ENCODE measurements around the gene LRRC4.

LRRC4 gene

DNA sequence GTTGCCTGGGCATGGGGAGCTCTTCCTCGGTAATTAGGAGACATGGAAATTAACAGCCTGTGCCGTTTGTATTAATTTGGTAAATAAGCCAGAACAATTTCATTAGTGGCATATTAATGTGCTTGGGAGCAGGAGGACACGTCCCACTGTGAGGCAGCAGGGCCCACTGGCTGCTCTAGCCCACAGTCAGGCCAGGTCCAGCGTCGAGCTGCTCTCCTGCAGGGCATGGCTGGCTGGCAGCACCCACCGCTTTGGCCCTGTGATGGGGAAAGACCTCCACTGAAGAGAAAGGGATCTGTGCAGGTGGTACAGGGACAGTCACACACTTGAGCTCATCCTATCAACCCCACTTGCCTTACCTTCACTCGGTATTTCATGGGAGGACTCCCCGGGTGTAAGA is 37.5 kb upstream of the LRRC4 start:
- no peaks in the 10 kb centered on the region for H3K79me2 ChIP-seq
- H3K9ac ChIP-seq = no peak overlapping the region
- H3K27me3 ChIP-seq (ENCODE audit: control insufficient read depth, insufficient read depth, low read length) = no peaks in the 10 kb centered on the region
- H3K27ac ChIP-seq = no peak overlapping the region
- TF ChIP-seq, protein P1, sequence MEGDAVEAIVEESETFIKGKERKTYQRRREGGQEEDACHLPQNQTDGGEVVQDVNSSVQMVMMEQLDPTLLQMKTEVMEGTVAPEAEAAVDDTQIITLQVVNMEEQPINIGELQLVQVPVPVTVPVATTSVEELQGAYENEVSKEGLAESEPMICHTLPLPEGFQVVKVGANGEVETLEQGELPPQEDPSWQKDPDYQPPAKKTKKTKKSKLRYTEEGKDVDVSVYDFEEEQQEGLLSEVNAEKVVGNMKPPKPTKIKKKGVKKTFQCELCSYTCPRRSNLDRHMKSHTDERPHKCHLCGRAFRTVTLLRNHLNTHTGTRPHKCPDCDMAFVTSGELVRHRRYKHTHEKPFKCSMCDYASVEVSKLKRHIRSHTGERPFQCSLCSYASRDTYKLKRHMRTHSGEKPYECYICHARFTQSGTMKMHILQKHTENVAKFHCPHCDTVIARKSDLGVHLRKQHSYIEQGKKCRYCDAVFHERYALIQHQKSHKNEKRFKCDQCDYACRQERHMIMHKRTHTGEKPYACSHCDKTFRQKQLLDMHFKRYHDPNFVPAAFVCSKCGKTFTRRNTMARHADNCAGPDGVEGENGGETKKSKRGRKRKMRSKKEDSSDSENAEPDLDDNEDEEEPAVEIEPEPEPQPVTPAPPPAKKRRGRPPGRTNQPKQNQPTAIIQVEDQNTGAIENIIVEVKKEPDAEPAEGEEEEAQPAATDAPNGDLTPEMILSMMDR (IDR thresholded peaks at IDR 0.05) = no peak
- H2AFZ ChIP-seq = no peak overlapping the region
- H3K36me3 ChIP-seq (ENCODE audit: control insufficient read depth, insufficient read depth, low read length) = no peaks in the 10 kb centered on the region
- H3K4me3 ChIP-seq (ENCODE audit: low read depth, low read length) = no peak overlapping the region
- no peaks in the 10 kb centered on the region for H3K9me3 ChIP-seq (ENCODE audit: control insufficient read depth, low read length)
- no peaks in the 10 kb centered on the region for H3K4me1 ChIP-seq
- H3K4me2 ChIP-seq (ENCODE audit: low read length) = no peak overlapping the region

DNA sequence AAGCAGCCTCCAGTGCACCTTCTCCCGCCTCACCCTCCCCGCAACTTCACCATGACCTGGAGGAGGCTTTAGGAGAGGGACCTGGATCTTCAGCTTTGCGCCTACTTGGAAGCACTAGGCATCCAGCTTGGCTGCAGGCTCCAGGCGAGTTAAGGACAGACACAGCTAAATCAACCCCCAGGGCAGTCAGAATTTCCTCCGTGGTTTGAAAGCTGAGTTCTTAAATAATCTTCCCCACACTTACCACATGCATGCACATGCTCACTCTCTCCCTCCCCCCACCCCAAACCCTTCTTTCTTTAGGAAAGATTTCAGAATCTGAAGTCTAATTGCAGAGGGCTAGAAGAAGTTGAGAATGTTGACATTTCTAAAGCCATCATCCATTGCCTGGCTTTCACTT is 36.7 kb upstream of the LRRC4 start:
- Histone ChIP-seq H3K36me3 (ENCODE audit: control insufficient read depth, insufficient read depth, low read length) (no peaks in the 10 kb centered on the region), H2AFZ (no peak overlapping the region), H3K9ac (no peak overlapping the region), H3K4me1 (no peaks in the 10 kb centered on the region), H3K4me2 (ENCODE audit: low read length) (no peak overlapping the region), H3K9me3 (ENCODE audit: control insufficient read depth, low read length) (no peaks in the 10 kb centered on the region), H3K4me3 (ENCODE audit: low read depth, low read length) (no peak overlapping the region), H3K27me3 (ENCODE audit: control insufficient read depth, insufficient read depth, low read length) (no peaks in the 10 kb centered on the region), H3K27ac (no peak overlapping the region), H3K79me2 (no peaks in the 10 kb centered on the region)
- TF ChIP-seq, protein P1 (IDR thresholded peaks at IDR 0.05) = no peak

DNA sequence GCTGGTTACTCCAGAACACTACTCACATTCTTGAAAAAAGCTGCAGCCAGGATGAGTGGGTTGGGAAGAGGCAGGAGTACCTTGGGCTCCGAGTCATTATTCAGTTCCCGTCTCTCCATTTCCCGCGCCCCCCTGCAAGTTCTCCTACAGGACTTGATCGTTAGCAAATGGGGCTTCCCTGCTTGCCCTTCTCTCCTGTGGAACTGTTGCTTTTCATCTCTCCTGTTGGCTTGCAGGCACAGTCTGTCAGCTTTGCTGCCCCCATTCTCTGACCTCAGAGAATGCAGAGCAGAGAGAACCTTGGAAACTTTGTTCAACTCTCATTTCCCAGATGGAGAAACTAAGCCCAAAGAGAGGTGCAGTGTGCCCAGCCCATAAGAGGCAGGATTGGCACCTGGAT is 35.6 kb upstream of the LRRC4 start:
- Histone ChIP-seq H3K9ac (no peak overlapping the region), H3K9me3 (ENCODE audit: control insufficient read depth, low read length) (no peaks in the 10 kb centered on the region), H3K36me3 (ENCODE audit: control insufficient read depth, insufficient read depth, low read length) (no peaks in the 10 kb centered on the region), H3K79me2 (no peaks in the 10 kb centered on the region), H3K4me1 (no peaks in the 10 kb centered on the region), H3K4me3 (ENCODE audit: low read depth, low read length) (no peak overlapping the region), H3K27me3 (ENCODE audit: control insufficient read depth, insufficient read depth, low read length) (no peaks in the 10 kb centered on the region), H3K4me2 (ENCODE audit: low read length) (no peak overlapping the region), H2AFZ (no peak overlapping the region), H3K27ac (no peak overlapping the region)
- TF ChIP-seq, protein P1 (IDR thresholded peaks at IDR 0.05) = no peak

DNA sequence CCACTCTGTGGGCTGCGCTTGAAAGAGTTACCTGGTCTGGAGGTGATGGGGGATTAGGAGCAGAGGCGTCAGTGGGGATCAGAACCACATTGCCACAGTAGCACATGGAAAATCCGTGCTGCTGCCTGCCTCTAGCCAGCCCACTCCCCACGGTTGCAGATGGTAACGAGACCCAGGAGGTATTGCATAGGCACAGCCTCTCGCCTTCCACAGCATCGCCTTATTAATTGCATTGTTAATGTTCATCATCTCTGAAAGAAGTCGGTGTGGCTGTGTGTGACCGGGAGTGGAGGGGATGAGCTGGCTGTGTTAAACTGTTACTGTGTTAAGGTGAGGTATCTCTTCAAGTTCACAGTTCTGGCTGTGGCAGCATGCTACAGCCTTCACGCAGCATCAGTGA is 35.2 kb upstream of the LRRC4 start:
- Histone ChIP-seq H3K9me3 (ENCODE audit: control insufficient read depth, low read length) (no peaks in the 10 kb centered on the region), H2AFZ (no peak overlapping the region), H3K36me3 (ENCODE audit: control insufficient read depth, insufficient read depth, low read length) (no peaks in the 10 kb centered on the region), H3K79me2 (no peaks in the 10 kb centered on the region), H3K4me2 (ENCODE audit: low read length) (no peak overlapping the region), H3K4me3 (ENCODE audit: low read depth, low read length) (no peak overlapping the region), H3K27me3 (ENCODE audit: control insufficient read depth, insufficient read depth, low read length) (no peaks in the 10 kb centered on the region), H3K27ac (no peak overlapping the region), H3K9ac (no peak overlapping the region), H3K4me1 (no peaks in the 10 kb centered on the region)
- TF ChIP-seq, protein P1 (IDR thresholded peaks at IDR 0.05) = no peak

DNA sequence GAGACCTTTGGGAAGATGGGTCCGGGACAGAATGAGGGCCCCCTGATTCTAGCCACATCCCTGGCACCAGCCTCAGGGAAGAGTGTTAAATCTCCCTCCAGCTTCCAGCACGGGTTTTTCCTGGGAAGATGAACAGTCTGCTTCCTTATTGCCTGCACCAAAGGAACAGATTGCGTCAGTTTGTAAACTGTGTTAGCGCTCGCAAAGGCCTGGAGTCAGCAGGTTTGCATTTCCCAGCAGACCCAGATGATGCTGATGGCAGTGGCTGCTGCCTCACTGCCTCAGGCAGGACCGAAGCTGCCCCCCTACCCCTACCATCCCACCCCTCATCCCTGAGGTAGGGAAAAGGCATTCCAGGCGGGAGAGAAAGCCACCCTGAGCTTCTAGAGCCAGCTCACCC is 34.6 kb upstream of the LRRC4 start:
- TF ChIP-seq, protein P1 (IDR thresholded peaks at IDR 0.05) = no peak
- H3K36me3 ChIP-seq (ENCODE audit: control insufficient read depth, insufficient read depth, low read length) = no peaks in the 10 kb centered on the region
- no peak overlapping the region for H2AFZ ChIP-seq
- no peaks in the 10 kb centered on the region for H3K9me3 ChIP-seq (ENCODE audit: control insufficient read depth, low read length)
- H3K9ac ChIP-seq = no peak overlapping the region
- no peaks in the 10 kb centered on the region for H3K79me2 ChIP-seq
- no peak overlapping the region for H3K27ac ChIP-seq
- H3K4me2 ChIP-seq (ENCODE audit: low read length) = no peak overlapping the region
- no peak overlapping the region for H3K4me3 ChIP-seq (ENCODE audit: low read depth, low read length)
- no peaks in the 10 kb centered on the region for H3K27me3 ChIP-seq (ENCODE audit: control insufficient read depth, insufficient read depth, low read length)
- H3K4me1 ChIP-seq = no peaks in the 10 kb centered on the region
